ENCODE data around the gene SIAH2. TPM values are rescaled to one million over a fixed set of nuclear protein-coding genes. Genes with fewer than 3 reads are reported as not detected.

SIAH2 gene
- total RNA-seq, 1 experiment from 2014 or later, result 17.1 TPM

- peaks cover 8% of the 10 kb centered on the region for H3K4me1 Mint-ChIP-seq
- H3K4me3 Mint-ChIP-seq, result no peak overlapping the region
- peaks cover 6% of the 10 kb centered on the region; the same call in 1 of the 2 replicates for H3K36me3 Mint-ChIP-seq
- TF ChIP-seq GABPB1 (CRISPR knock-in tag; IDR thresholded peaks at IDR 0.05), result no peak
- TF ChIP-seq FOXP1 (CRISPR knock-in tag; IDR thresholded peaks at IDR 0.05; ENCODE audit: borderline replicate concordance), result no peak
- no peak for TF ChIP-seq ZSCAN18 (CRISPR knock-in tag; IDR thresholded peaks at IDR 0.05)
- TF ChIP-seq ZNF219 (CRISPR knock-in tag; IDR thresholded peaks at IDR 0.05; ENCODE audit: borderline replicate concordance), result no peak
- TF ChIP-seq NFE2L1 (CRISPR knock-in tag; IDR thresholded peaks at IDR 0.05), result no peak
- TF ChIP-seq E2F5 (CRISPR knock-in tag; IDR thresholded peaks at IDR 0.05), result no peak
- no peak for TF ChIP-seq ESRRA (CRISPR knock-in tag; IDR thresholded peaks at IDR 0.05; ENCODE audit: borderline replicate concordance)
- TF ChIP-seq ZNF121 (CRISPR knock-in tag; IDR thresholded peaks at IDR 0.05), result no peak
- TF ChIP-seq ZNF423 (CRISPR knock-in tag; IDR thresholded peaks at IDR 0.05), result no peak
- no peak for TF ChIP-seq E2F1 (CRISPR knock-in tag; IDR thresholded peaks at IDR 0.05)
- ChIA-PET POLR2A (no interaction called here), CTCF (no interaction called here)
- H3K27ac Mint-ChIP-seq, result no peak overlapping the region
- no peaks in the 10 kb centered on the region for H3K27me3 Mint-ChIP-seq (ENCODE audit: low read depth)
- ATAC-seq (no peak), DNase-seq (ENCODE audit: low spot score) (no peak)
- H3K9me3 Mint-ChIP-seq, result no peaks in the 10 kb centered on the region
Observed at GRCh38 chr3:150741497-150742140, 21.4 kb downstream of the SIAH2 start.

- no peaks in the 10 kb centered on the region for H3K27me3 Mint-ChIP-seq (ENCODE audit: low read depth)
Observed at GRCh38 chr3:150740733-150741496, 22.1 kb downstream of the SIAH2 start.

More at GRCh38 chr3:150740733-150741496, 22.1 kb downstream of the SIAH2 start:
- DNase-seq (ENCODE audit: low spot score) (no peak), ATAC-seq (no peak)
- H3K4me1 Mint-ChIP-seq, result peaks cover 15% of the 10 kb centered on the region
- ChIA-PET CTCF (no interaction called here), POLR2A (no interaction called here)
- H3K27ac Mint-ChIP-seq, result no peak overlapping the region
- peak; percentile 45; the same call in 1 of the 2 replicates for TF ChIP-seq GABPB1 (CRISPR knock-in tag; IDR thresholded peaks at IDR 0.05)
- TF ChIP-seq E2F4 (CRISPR knock-in tag; IDR thresholded peaks at IDR 0.05; ENCODE audit: borderline replicate concordance, low read depth), result no peak
- TF ChIP-seq ARID4B (CRISPR knock-in tag; IDR thresholded peaks at IDR 0.05; ENCODE audit: borderline replicate concordance), result no peak
- TF ChIP-seq PRDM15 (CRISPR knock-in tag; IDR thresholded peaks at IDR 0.05), result no peak
- no peak overlapping the region for H3K4me3 Mint-ChIP-seq
- no peaks in the 10 kb centered on the region for H3K9me3 Mint-ChIP-seq
- peaks cover 6% of the 10 kb centered on the region; the same call in 1 of the 2 replicates for H3K36me3 Mint-ChIP-seq

All from WTC11 (cell line).